ENCODE data around the gene FBXW5. TPM values are rescaled to one million over a fixed set of nuclear protein-coding genes. Genes with fewer than 3 reads are reported as not detected.

FBXW5 gene
- total RNA-seq, 1 experiment from 2014 or later = 88.0 TPM

DNA sequence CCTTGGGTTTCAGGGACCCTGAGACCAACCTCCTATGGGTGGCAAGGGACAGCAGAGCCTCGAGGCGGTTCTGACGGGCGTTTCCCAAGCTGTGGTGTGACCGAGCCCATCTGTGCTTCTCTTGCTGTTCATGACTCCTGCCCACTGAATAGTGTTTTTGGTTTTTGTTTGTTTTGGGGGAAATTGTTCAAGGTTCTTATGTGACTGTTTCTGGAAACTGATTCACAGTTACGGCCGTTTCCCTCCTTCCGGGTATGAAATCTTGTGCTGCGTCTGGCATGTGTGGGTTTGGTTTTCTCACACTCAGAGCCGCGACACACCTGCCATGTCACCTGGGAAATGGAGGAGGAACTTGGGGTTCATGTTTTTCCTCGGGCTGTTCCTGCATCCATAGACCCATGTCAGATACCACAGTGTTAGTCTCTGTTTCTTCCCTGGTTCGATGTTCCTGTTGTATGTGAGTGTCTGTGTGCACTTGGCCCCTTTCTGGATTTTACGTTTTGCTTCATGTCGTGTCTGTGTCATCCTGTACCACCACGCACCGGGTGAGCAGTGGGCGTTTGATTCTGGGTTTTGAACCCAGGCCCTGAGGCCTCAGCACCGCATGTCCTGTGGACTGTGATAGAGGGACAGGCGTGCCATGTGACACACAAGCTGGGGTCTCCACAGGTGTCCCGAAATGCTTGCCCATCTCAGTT lies 28.8 kb downstream of the FBXW5 start:
- Histone ChIP-seq H3K27ac (ENCODE audit: low read depth, low read length) (no peak overlapping the region), H4K20me1 (ENCODE audit: insufficient read depth) (no peaks in the 10 kb centered on the region), H2AFZ (ENCODE audit: low read depth, low read length, poor library complexity, severe bottlenecking) (no peak overlapping the region), H3K4me2 (ENCODE audit: low read length) (no peak overlapping the region), H3K36me3 (ENCODE audit: control insufficient read depth in 1 of 2, insufficient read depth in 2 of 2, low read length in 2 of 2) (peaks cover 20 to 38% of the 10 kb centered on the region in 2 experiments; a peak in 3 of 4 replicates), H3K27me3 (ENCODE audit: insufficient read depth, low read length) (no peaks in the 10 kb centered on the region), H3K4me1 (ENCODE audit: control insufficient read depth in 1 of 2, insufficient read depth in 2 of 2, low read length in 2 of 2) (no peaks in the 10 kb centered on the region), H3K9ac (ENCODE audit: low read length) (no peak overlapping the region), H3K9me2 (ENCODE audit: insufficient read depth) (no peaks in the 10 kb centered on the region), H3K9me3 (ENCODE audit: control insufficient read depth in 1 of 2, insufficient read depth in 1 of 2, low read depth in 1 of 2, low read length in 2 of 2) (no peaks in the 10 kb centered on the region), H3K79me2 (ENCODE audit: insufficient read depth, low read length) (peaks cover 7% of the 10 kb centered on the region; the same call in 1 of the 2 replicates), H3K4me3 (replicated peaks in 1 of 2; ENCODE audit: low read depth in 1 of 2, low read length in 2 of 2) (no peak overlapping the region)
- BruUV-seq (replicated peaks) = no TSS peak
- TF ChIP-seq YY1 (IDR thresholded peaks at IDR 0.05; ENCODE audit: extremely low read depth, insufficient replicate concordance, low read depth, low read length) = no peak
- TF ChIP-seq TCF7L2 (IDR thresholded peaks at IDR 0.05; ENCODE audit: borderline replicate concordance, extremely low read depth, insufficient read depth, insufficient read length) = no peak
- no peak for TF ChIP-seq EZH2 (IDR thresholded peaks at IDR 0.05)
- TF ChIP-seq, protein P1, sequence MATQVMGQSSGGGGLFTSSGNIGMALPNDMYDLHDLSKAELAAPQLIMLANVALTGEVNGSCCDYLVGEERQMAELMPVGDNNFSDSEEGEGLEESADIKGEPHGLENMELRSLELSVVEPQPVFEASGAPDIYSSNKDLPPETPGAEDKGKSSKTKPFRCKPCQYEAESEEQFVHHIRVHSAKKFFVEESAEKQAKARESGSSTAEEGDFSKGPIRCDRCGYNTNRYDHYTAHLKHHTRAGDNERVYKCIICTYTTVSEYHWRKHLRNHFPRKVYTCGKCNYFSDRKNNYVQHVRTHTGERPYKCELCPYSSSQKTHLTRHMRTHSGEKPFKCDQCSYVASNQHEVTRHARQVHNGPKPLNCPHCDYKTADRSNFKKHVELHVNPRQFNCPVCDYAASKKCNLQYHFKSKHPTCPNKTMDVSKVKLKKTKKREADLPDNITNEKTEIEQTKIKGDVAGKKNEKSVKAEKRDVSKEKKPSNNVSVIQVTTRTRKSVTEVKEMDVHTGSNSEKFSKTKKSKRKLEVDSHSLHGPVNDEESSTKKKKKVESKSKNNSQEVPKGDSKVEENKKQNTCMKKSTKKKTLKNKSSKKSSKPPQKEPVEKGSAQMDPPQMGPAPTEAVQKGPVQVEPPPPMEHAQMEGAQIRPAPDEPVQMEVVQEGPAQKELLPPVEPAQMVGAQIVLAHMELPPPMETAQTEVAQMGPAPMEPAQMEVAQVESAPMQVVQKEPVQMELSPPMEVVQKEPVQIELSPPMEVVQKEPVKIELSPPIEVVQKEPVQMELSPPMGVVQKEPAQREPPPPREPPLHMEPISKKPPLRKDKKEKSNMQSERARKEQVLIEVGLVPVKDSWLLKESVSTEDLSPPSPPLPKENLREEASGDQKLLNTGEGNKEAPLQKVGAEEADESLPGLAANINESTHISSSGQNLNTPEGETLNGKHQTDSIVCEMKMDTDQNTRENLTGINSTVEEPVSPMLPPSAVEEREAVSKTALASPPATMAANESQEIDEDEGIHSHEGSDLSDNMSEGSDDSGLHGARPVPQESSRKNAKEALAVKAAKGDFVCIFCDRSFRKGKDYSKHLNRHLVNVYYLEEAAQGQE (IDR thresholded peaks at IDR 0.05; ENCODE audit: low read depth) = no peak
- TF ChIP-seq, protein P2, sequence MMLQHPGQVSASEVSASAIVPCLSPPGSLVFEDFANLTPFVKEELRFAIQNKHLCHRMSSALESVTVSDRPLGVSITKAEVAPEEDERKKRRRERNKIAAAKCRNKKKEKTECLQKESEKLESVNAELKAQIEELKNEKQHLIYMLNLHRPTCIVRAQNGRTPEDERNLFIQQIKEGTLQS (IDR thresholded peaks at IDR 0.05) = no peak
- no peak for TF ChIP-seq ZNF274 (IDR thresholded peaks at IDR 0.05; ENCODE audit: low read depth, low read length)
- TF ChIP-seq, protein P3, sequence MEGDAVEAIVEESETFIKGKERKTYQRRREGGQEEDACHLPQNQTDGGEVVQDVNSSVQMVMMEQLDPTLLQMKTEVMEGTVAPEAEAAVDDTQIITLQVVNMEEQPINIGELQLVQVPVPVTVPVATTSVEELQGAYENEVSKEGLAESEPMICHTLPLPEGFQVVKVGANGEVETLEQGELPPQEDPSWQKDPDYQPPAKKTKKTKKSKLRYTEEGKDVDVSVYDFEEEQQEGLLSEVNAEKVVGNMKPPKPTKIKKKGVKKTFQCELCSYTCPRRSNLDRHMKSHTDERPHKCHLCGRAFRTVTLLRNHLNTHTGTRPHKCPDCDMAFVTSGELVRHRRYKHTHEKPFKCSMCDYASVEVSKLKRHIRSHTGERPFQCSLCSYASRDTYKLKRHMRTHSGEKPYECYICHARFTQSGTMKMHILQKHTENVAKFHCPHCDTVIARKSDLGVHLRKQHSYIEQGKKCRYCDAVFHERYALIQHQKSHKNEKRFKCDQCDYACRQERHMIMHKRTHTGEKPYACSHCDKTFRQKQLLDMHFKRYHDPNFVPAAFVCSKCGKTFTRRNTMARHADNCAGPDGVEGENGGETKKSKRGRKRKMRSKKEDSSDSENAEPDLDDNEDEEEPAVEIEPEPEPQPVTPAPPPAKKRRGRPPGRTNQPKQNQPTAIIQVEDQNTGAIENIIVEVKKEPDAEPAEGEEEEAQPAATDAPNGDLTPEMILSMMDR (IDR thresholded peaks at IDR 0.05 in 2 of 3, conservative IDR thresholded peaks at IDR 0.05 in 1 of 3; ENCODE audit: borderline replicate concordance in 1 of 3, insufficient read depth in 1 of 3, low read depth in 2 of 3, low read length in 2 of 3) = no peak
- no peak for TF ChIP-seq SRF (IDR thresholded peaks at IDR 0.05; ENCODE audit: low read depth)
- intact Hi-C loops (cut with micrococcal nuclease) = no loop called here
- RAD21 ChIA-PET (ENCODE audit: low non-redundant PET in 1 of 2, low total read pairs in 2 of 2, uncharacterized antibody in 2 of 2, unreplicated experiment in 2 of 2) = no interaction called here
- POLR2A ChIA-PET = no interaction called here
- CTCF ChIA-PET = no interaction called here
- no peak for DNase-seq (ENCODE audit: low read depth, low spot score)
- ATAC-seq = no peak

Measured in HCT116 (cell line).